ENCODE data around the gene TMCC3.
"Not testable (repeated sequence)": the region's sequence is repeated elsewhere in the genome, so short reads cannot be mapped to it uniquely, and the experiment has no call there.

Gene TMCC3, protein sequence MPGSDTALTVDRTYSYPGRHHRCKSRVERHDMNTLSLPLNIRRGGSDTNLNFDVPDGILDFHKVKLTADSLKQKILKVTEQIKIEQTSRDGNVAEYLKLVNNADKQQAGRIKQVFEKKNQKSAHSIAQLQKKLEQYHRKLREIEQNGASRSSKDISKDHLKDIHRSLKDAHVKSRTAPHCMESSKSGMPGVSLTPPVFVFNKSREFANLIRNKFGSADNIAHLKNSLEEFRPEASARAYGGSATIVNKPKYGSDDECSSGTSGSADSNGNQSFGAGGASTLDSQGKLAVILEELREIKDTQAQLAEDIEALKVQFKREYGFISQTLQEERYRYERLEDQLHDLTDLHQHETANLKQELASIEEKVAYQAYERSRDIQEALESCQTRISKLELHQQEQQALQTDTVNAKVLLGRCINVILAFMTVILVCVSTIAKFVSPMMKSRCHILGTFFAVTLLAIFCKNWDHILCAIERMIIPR

DNA sequence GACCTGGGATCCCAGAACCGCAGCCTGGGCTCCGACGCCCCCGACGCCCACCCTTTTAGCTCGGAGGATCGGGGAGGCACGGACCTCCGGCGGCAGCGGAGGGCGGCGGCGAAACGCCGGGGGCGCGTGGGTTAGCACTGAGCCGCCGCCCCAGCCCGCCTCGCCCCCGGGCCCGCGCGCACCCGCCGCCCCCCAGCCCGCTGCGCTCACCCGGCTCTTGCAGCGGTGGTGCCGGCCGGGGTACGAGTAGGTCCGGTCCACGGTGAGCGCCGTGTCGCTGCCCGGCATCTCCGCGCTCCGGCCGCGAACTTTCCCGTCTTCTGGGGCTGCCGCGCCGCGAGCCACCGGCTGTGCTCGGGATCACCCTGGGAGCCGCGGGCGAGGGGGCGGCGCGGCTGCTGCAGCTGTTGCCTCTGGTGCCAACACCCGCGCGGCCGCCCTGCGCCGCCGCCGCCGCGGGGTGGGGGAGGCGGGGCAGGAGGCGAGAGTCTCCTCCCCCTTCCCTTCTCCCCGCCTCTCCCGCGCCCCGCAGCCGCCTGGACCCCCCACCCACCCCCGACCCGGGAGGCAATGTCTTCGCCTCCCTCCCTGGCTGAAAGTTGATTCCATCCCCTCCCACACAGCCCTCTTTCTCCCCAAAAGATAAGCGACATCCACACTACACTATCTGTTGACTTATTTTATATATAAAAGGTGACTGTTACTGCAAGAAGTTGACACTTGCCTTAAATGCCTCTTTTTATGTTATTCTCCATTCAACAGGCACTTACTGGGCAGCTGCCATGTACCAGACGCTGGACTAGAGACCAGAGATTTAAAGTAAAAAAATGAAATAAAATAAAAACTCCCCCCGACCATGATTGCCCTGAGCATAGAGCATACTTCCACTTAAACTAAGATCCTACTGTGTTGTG is at the start of gene TMCC3:
Gene TMCC3 (minus strand): TSS at position 415 of the 914 bp plus-strand sequence. CDS start 127 bp downstream, at position 288.
- DNase-seq (ENCODE audit: low read depth): no peak

DNA sequence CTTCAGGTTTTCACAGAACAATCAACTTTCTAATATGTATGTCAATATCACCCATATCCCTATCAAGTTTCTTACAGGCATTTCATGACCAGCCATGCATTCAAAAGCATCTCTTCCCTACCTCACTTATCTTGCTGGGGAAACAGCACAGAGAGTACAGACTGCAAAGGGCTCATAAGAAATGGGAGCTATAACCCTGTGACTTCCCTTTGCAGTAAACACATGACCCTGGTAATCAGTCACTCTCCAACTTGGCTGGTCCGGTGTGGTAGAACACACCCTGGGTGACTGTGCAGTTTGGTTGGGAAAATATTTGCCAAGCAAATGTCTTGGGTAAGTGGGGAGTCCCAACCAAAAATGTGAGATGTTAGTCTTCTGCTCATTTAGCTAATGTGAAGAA is 49.4 kb upstream of the TMCC3 start:
- no peak for DNase-seq (ENCODE audit: low read depth)

DNA sequence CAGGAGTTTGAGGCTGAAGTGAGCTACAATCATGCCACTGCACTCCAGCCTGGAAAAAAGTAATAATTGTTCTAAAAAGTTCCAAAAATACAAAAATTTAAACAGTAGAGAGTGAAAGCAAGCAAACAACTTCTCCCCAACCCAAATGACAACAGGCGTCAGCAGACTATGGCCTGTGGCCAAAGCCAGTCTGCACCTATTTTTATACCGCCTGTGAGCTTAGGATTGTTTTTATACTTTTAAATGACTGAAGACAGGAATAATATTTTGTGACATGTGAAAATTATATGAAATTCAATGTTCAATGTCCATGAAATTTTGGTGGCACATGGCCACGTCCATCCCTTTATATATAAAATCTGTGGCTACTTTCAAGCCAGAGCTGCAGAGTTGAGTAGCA is 48.2 kb upstream of the TMCC3 start:
- no peak for DNase-seq (ENCODE audit: low read depth)

DNA sequence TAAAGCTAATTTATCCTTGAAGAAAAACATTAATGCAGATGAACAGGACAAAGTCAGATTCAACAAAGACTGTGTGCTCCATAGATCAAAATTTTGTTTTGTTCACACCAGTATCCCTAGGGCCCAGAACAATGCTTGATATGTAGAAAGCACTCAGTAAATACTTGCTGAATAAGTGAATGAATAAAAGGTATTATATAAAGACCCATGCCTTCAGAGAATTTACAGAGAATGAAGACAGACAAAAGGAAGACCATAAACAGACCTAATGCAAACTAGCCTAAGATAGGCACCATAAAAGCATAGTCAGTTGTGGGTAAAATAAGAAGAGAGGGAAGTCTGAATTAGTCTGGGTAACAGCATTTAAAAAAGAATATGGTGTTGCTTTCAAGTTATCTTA is 47.3 kb upstream of the TMCC3 start:
- no peak for DNase-seq (ENCODE audit: low read depth)

DNA sequence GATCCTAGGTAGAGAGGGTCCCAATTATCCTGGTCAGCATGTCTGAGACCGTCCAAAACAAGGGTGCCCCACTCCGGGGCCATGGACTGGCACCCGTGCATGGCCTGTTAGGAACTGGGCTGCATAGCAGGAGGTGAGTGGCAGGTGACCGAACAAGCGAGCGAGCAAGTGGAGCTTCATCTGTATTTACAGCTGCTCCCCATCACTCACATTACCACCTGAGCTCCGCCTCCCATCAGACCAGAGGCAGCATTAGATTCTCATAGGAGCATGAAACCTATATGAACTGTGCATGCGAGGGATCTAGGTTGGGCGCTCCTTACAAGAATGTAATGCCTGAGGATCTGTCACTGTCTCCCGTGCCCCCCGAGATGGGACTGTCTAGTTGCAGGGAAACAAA is 44.4 kb upstream of the TMCC3 start:
- no peak for DNase-seq (ENCODE audit: low read depth)

DNA sequence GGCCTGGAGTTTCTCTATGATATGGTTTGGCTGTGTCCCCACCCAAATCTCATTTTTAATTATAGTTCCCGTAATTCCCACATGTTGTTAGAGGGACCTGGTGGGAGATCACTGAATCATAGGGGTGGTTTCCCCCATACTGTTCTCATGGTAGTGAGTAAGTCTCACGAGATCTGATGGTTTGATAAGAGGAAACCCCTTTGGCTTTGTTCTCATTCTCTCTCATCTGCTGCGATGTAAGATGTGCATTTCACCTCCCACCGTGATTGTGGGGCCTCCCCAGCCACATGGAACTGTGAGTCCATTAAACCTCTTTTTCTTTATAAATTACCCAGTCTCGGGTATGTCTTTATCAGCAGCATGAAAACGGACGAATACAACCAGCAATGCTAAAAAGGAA is 42.5 kb upstream of the TMCC3 start:
- not testable (repeated sequence) for DNase-seq (ENCODE audit: low read depth)

DNA sequence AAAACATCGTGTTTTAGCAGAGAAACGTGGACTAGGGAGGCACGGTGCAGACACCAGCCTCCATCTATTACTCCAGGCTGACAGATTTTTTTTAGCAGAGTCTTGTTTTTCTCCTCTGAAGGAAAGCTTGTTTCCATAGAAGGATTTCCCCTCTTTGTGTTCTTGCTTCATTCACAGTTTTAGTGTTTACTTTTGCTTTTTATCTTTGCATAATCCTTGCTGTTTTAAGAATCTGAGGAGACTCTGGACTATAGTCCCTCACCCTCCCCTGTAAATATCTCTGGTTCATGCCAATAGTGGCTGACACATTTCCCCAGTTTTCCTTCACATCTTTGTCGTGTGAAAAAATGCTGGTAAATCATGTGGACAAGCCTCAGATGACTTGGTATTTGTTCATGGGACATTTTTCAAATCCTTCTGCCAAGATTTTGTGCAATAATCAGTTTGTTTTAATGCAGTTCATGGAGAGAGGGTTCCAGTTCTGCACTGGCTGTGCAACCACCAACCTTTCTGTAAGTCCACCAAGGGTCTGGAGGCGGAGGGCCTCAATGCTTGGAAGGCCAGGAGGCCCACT is 39.9 kb upstream of the TMCC3 start:
- DNase-seq (ENCODE audit: low read depth): peak; percentile 16

DNA sequence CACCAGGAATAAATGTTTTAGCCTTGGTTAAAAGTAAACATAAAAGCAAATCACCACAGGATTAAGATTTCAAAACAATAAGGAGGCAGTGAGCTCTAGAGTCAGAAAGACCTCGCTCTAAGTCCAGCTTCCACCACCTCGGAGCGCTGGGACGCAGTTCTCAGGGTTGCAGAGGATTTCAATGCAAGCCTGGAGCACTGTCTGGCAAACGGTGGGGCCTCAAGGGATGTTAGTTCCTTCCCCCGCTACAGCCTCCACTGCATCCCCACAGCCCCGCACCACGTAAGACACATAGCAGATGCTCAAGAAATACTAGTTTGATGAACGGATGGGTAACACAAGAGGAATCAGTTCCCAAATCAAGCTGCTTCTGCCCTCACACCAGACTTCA is 39.3 kb upstream of the TMCC3 start:
- no peak for DNase-seq (ENCODE audit: low read depth)

DNA sequence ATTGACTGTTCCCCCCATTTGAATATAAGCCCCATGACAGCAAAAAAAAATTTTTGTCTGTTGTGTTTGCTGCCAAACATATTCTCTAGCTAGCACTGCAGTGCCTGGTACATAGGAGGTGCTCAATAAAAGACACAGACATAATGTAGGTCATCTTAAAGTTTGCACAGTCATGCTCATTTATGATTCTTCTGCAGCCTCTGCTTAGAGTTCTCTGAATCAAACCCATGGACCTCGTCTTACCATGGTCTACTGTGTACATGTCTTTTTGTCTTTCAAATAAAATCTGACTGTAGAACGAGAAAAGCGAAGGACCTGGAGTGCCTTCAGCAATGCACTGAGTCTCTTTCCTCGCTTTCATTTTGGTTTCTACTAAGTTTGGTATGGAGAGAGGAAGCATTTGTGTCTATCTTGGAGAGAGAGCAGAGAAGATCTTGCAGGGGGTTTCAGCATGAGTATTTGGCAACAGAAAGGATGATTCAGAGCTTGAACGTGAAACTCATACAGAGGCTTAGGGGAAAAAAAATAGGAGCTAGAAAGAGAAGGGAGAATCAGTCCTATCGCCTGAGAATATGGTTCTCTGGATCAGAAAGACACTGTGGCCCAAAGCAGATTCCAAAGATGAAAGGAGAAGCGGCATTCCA is 38.8 kb upstream of the TMCC3 start:
- DNase-seq (ENCODE audit: low read depth): peak; percentile 59

DNA sequence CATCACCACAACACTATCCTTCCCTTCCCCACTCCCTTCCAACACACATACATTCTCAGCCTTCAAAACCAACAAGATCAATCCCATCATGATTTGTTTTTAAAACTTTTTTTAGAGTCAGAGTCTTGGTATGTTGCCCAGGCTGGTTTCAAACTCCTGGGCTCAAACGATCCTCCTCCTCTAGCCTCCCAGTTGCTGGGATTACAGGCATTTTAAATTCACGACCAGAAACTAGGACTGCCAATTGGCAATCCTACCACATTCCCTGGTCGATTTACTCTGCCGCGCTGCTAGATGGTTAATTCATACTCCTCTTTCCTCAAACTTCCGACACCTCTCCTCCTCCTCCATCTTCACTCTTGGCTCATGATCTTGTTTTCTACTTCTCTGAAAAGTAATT is 37.5 kb upstream of the TMCC3 start:
- no peak for DNase-seq (ENCODE audit: low read depth)

DNA sequence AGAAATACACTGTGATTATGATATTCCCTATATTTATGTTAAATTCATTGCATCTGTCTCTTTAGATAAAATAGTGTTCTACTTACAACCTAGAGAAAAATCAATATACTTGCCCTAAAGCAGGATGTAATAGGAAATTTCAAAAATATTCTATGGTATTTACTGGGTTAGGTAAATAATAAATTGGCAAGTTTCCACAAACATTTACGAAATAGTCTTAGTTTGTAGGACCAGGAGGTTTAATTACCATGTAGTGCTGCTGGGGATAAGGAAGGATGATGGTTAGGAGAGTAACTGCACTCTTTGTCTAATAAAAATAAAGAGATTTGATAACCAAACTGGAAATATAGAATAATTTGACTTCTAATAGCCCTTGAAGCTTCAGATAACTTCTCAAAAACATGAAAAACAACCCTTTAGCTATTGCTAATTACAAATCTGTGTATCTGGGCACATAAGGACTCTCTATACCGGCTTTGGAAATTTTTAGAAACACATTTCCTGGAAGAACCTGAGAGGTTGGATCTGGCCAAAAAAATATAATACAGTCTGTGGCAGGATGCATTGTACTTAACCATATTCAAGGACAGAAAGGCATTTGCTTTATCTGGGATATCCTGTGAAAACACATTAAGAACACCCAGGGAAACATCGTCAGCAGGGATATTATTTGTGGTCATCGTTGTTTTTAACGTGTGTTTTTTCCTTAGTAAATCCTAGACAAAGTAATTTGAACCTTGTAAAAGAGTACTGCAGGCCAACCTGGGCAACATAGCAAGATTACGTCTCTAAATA is 36.7 kb upstream of the TMCC3 start:
- no peak for DNase-seq (ENCODE audit: low read depth)

DNA sequence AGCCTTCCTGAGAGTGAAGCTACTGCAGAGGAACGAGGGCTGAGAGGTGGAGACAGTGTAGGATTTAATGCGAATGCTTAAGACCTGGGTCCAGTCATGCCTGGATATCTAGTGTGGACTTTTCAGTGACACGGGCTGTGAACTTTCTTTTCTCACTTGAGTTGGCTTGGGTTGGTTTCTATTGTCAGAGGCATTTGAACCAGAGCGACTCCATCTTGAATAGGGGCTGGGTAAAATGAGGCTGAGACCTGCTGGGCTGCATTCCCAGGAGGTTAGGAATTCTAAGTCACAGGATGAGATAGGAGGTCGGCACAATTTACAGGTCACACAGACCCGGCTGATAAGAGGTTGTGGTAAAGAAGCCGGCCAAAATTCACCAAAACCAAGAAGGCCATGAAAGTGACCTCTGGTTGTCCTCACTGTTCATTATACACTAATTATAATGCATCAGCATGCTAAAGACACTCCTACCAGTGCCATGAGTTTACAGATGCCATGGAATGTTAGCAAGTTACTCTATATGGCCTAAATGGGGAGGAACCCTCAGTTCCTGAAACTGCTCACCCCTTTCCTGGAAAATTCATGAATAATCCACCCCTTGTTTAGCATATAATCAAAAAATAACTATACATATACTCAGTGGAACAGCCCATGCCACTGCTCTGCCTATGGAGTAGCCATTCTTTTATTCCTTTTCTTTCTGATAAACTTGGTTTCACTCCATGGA is 34.2 kb upstream of the TMCC3 start:
- no peak for DNase-seq (ENCODE audit: low read depth)

DNA sequence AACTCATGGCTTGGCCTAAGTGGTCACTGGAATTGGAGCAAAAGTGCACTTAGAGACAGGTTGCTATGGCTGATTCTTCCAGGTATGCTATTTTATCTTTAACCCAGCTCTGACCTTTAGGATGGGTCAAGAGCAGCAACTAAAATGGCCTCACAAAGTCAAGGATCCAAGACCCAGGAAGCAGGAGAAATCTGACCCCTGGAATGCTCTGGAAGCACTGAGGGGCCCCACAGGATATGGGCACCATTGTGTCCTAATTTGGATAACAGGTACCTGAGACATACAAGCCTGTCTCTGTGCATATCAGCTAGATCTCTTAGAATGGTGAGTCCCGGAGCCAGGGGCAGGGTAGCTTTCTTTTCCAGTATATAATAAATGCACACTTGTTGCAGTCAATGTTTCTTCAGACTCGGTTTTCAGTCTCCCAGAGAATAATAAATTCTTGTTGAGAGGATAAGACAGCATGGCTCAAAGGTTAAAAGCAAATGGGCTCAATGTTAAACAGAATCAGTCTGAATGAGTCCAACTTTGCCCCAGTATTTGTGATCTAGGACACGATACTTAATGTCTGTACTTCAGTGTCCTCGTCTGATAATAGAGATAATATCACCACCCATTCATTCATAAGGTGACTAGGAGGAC is 29.3 kb upstream of the TMCC3 start:
- no peak for DNase-seq (ENCODE audit: low read depth)

DNA sequence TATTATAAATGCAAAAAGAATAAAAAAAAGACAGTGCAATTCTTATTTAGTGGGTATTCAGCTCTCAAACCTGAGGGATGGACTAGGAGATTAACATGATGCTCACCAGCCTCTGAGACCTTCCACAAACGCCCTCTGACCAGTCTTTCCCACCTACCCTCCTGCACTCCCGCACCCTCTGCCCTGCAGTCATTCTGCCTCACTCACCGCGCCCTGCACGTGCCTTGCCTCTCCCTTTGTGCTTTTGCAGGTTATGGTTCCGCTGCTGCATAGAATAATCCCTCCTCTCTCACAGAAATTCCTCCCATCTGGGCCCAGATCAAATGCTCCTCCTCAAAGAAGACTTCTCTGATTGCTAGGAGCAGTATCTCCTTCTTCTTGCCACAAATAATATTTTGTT is 28.5 kb upstream of the TMCC3 start:
- DNase-seq (ENCODE audit: low read depth): no peak

DNA sequence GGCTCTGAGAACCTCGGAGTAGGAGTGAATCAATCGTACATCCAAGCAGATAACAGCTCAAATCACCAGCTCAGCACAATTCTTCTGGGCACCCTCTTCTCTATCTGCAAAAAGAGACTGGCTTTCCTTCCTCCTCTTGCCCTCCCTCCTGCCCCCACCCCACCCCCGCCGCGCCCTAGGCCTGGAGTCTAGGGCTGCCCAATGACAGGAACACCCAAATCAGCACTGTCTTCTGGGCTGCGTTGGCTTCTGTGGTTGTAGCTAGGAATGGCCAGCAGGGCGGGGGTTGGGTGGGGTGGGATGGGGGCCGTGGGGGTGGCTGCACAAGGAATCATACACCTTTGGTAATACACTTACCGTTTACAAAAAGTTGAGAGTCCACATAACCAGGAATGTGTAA is 28.0 kb upstream of the TMCC3 start:
- no peak for DNase-seq (ENCODE audit: low read depth)

DNA sequence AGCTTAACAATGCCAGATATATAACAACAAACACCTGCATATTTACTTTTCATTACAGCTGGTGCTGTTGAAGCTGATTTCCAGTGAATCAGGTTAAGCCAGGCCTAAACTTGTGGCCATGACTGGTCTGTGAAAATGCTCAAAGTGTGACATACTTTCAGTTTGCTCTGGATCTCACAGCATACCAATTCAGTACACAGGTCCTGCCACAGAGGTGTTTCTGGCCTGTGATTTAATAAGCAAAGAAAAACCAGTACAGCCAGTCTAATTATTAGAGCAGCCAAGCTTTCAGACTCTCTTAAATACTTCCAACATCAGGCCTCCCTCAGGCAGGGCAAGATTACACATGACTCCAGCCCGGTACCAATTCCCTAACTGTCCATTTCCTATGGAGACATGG is 27.4 kb upstream of the TMCC3 start:
- no peak for DNase-seq (ENCODE audit: low read depth)

DNA sequence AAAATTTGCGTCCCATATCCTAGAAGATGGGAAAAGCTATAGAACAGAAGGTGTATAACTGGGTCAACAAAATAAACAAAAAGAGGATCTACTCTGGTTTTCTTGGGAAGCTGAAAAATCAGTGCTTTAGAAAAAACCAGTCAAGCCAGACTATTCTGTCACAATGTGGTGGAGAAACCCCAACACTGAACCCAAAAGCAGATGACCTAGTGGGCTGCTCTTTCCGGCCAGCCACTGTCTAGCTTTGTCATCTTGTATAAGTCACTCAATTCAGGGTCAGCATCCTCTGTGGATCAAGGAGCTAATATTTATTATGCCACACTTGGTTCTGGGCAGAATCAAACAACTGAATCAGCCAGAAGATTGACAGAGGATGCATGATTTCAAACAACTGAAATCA is 26.6 kb upstream of the TMCC3 start:
- DNase-seq (ENCODE audit: low read depth): no peak

DNA sequence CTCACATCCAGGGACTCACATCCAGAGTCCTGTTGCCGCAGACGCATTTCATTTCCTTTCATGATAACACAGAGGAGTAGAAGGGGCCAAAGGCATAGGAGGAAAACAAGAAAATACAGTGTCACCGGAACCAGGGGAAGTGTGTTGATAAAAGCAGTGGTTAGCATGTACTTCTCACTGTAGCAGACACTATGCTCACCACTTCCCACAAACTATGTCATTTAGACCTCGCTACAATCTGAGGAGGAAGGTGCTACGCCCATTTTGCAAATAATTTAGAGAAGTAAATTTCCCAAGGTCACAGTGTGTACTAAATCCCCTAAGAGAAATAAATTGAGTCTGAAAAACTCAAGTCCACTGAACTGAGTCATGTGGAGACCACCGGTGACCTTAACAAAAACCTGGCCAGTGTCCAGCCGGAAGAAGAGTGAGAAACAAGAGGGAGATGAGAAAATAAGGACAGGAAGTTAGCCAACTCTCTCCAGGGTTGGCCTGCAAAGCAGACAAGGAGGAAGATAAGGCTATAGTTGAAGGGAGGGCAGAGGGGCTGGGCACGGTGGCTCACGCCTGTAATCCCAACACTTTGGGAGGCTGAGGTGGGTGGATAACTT is 25.8 kb upstream of the TMCC3 start:
- DNase-seq (ENCODE audit: low read depth): no peak

DNA sequence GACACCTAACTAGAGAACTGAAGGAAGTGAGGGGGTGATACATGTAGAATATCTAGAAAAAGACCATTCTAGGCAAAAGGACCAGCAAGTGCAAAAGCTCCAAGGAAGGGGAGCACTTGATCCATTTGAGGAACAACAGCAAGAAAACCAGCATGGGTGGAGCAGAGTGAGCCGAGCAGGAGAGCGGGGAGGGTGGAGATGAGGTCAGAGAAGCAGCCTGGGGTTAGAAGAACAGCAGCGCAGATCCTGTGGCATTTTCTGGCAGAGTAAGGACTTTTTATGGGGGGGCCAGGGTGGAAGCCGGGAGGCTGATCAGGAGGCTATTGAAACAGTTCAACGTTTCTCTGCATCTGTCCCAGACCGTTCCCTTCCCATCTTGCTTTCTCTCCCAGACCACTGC is 24.5 kb upstream of the TMCC3 start:
- DNase-seq (ENCODE audit: low read depth): no peak

DNA sequence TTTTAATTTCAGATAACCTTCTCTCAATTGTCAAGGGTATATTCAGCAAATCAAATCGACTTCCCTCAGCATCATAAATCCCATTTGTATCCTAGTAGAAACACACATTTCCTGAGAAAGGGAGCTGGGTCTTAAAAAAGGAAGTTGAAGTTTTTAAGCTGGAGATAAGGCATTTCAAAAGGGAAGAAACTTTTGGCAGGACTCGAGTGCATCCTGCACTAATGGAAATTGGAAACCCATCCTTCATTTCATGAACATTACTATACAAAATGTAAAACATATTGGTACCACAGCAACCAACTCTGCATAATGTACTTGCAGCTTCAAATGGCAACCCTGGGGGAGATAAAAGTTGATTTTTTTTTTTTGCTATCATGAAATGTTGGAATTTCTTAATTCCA is 23.7 kb upstream of the TMCC3 start:
- no peak for DNase-seq (ENCODE audit: low read depth)
